ENCODE data around the gene TMEM30B. TPM values are rescaled to one million over a fixed set of nuclear protein-coding genes. Genes with fewer than 3 reads are reported as not detected.

The TMEM30B gene
- total RNA-seq, 2 donors from 2014 or later = 3.5 to 4.1 TPM

- H3K9me3 ChIP-seq (ENCODE audit: control insufficient read depth, low read length, poor library complexity, severe bottlenecking) = no peaks in the 10 kb centered on the region
- Mint-ChIP-seq H3K27me3 (no peaks in the 10 kb centered on the region), H3K4me3 (no peak overlapping the region), H3K36me3 (ENCODE audit: low read depth) (no peaks in the 10 kb centered on the region), H3K27ac (no peak overlapping the region), H3K4me1 (peaks cover 13% of the 10 kb centered on the region)
- ATAC-seq = no peak
- DNase-seq = no peak
These were observed 7.6 kb upstream of the TMEM30B start for GRCh38 chr14:61288720-61289119.

GRCh38 chr14:61288228-61288627 is 7.1 kb upstream of the TMEM30B start:
- no peak overlapping the region for H3K27ac Mint-ChIP-seq
- DNase-seq (no peak), ATAC-seq (no peak)
- H3K36me3 Mint-ChIP-seq (ENCODE audit: low read depth) = no peaks in the 10 kb centered on the region
- no peak overlapping the region for H3K4me3 Mint-ChIP-seq
- no peaks in the 10 kb centered on the region for H3K27me3 Mint-ChIP-seq
- peaks cover 15% of the 10 kb centered on the region for H3K4me1 Mint-ChIP-seq
- H3K9me3 ChIP-seq (ENCODE audit: control insufficient read depth, low read length, poor library complexity, severe bottlenecking) = no peaks in the 10 kb centered on the region

GRCh38 chr14:61287196-61287595 is 6.1 kb upstream of the TMEM30B start:
- Mint-ChIP-seq H3K36me3 (ENCODE audit: low read depth) (no peaks in the 10 kb centered on the region), H3K4me3 (no peak overlapping the region), H3K27me3 (no peaks in the 10 kb centered on the region), H3K27ac (no peak overlapping the region), H3K4me1 (peaks cover 16% of the 10 kb centered on the region)
- DNase-seq (no peak), ATAC-seq (no peak)
- H3K9me3 ChIP-seq (ENCODE audit: control insufficient read depth, low read length, poor library complexity, severe bottlenecking) = no peaks in the 10 kb centered on the region

GRCh38 chr14:61285364-61285763 is 4.2 kb upstream of the TMEM30B start:
- Mint-ChIP-seq H3K4me3 (no peak overlapping the region), H3K36me3 (ENCODE audit: low read depth) (no peaks in the 10 kb centered on the region), H3K27me3 (no peaks in the 10 kb centered on the region), H3K27ac (no peak overlapping the region), H3K4me1 (peaks cover 16% of the 10 kb centered on the region)
- DNase-seq (no peak), ATAC-seq (no peak)
- no peaks in the 10 kb centered on the region for H3K9me3 ChIP-seq (ENCODE audit: control insufficient read depth, low read length, poor library complexity, severe bottlenecking)

- peak overlapping the region; percentile 37 for H3K27ac Mint-ChIP-seq
- H3K27me3 Mint-ChIP-seq = no peaks in the 10 kb centered on the region
- H3K4me1 Mint-ChIP-seq = peaks cover 25% of the 10 kb centered on the region
- H3K36me3 Mint-ChIP-seq (ENCODE audit: low read depth) = no peaks in the 10 kb centered on the region
- ATAC-seq (no peak), DNase-seq (no peak)
- no peaks in the 10 kb centered on the region for H3K9me3 ChIP-seq (ENCODE audit: control insufficient read depth, low read length, poor library complexity, severe bottlenecking)
- no peak overlapping the region for H3K4me3 Mint-ChIP-seq
These were observed 2.9 kb upstream of the TMEM30B start for GRCh38 chr14:61284001-61284400.

- Mint-ChIP-seq H3K36me3 (ENCODE audit: low read depth) (no peaks in the 10 kb centered on the region), H3K27me3 (no peaks in the 10 kb centered on the region), H3K4me3 (no peak overlapping the region), H3K27ac (no peak overlapping the region), H3K4me1 (peaks cover 27% of the 10 kb centered on the region)
- ATAC-seq = no peak
- H3K9me3 ChIP-seq (ENCODE audit: control insufficient read depth, low read length, poor library complexity, severe bottlenecking) = no peaks in the 10 kb centered on the region
- DNase-seq = no peak
These were observed 1.6 kb upstream of the TMEM30B start for GRCh38 chr14:61282746-61283145.

GRCh38 chr14:61281948-61282275 is 774 bp upstream of the TMEM30B start:
- H3K4me1 Mint-ChIP-seq = peaks cover 24% of the 10 kb centered on the region
- H3K9me3 ChIP-seq (ENCODE audit: control insufficient read depth, low read length, poor library complexity, severe bottlenecking) = no peaks in the 10 kb centered on the region
- H3K27ac Mint-ChIP-seq = no peak overlapping the region
- H3K36me3 Mint-ChIP-seq (ENCODE audit: low read depth) = no peaks in the 10 kb centered on the region
- H3K27me3 Mint-ChIP-seq = no peaks in the 10 kb centered on the region
- no peak for ATAC-seq
- no peak overlapping the region for H3K4me3 Mint-ChIP-seq
- no peak for DNase-seq

- H3K27ac Mint-ChIP-seq = peak overlapping the region; percentile 94
- no peaks in the 10 kb centered on the region for H3K27me3 Mint-ChIP-seq
- ATAC-seq (peak; percentile 90), DNase-seq (peak; percentile 61 to 77 (median 65))
- H3K36me3 Mint-ChIP-seq (ENCODE audit: low read depth) = no peaks in the 10 kb centered on the region
- no peaks in the 10 kb centered on the region for H3K9me3 ChIP-seq (ENCODE audit: control insufficient read depth, low read length, poor library complexity, severe bottlenecking)
- H3K4me1 Mint-ChIP-seq = peaks cover 21% of the 10 kb centered on the region
- peak overlapping the region; percentile 94 for H3K4me3 Mint-ChIP-seq
These were observed 482 bp downstream of the TMEM30B start for GRCh38 chr14:61280526-61281185.

- Mint-ChIP-seq H3K4me1 (peaks cover 21% of the 10 kb centered on the region), H3K27ac (peak overlapping the region; percentile 94), H3K27me3 (no peaks in the 10 kb centered on the region), H3K36me3 (ENCODE audit: low read depth) (no peaks in the 10 kb centered on the region), H3K4me3 (peak overlapping the region; percentile 94)
- DNase-seq (peak in 1 of 3 donors; percentile 12), ATAC-seq (peak; percentile 43)
- H3K9me3 ChIP-seq (ENCODE audit: control insufficient read depth, low read length, poor library complexity, severe bottlenecking) = no peaks in the 10 kb centered on the region
These were observed 1.0 kb downstream of the TMEM30B start for GRCh38 chr14:61280092-61280525.

- peaks cover 20% of the 10 kb centered on the region for H3K4me1 Mint-ChIP-seq
- no peak for DNase-seq
- peak overlapping the region; percentile 94 for H3K4me3 Mint-ChIP-seq
These were observed 2.1 kb downstream of the TMEM30B start for GRCh38 chr14:61279082-61279481.

GRCh38 chr14:61277784-61278183 is 3.4 kb downstream of the TMEM30B start:
- Mint-ChIP-seq H3K27me3 (peaks cover 13% of the 10 kb centered on the region), H3K36me3 (ENCODE audit: low read depth) (peaks cover 5% of the 10 kb centered on the region), H3K27ac (no peak overlapping the region), H3K4me1 (peaks cover 13% of the 10 kb centered on the region), H3K4me3 (no peak overlapping the region)
- ATAC-seq (no peak), DNase-seq (no peak)
- no peaks in the 10 kb centered on the region for H3K9me3 ChIP-seq (ENCODE audit: control insufficient read depth, low read length, poor library complexity, severe bottlenecking)

More at GRCh38 chr14:61279082-61279481, 2.1 kb downstream of the TMEM30B start:
- ATAC-seq = no peak
- H3K27ac Mint-ChIP-seq = no peak overlapping the region
- peaks cover 5% of the 10 kb centered on the region for H3K36me3 Mint-ChIP-seq (ENCODE audit: low read depth)
- H3K9me3 ChIP-seq (ENCODE audit: control insufficient read depth, low read length, poor library complexity, severe bottlenecking) = no peaks in the 10 kb centered on the region
- peaks cover 7% of the 10 kb centered on the region for H3K27me3 Mint-ChIP-seq

- peaks cover 13% of the 10 kb centered on the region for H3K27me3 Mint-ChIP-seq
- H3K4me1 Mint-ChIP-seq = peaks cover 13% of the 10 kb centered on the region
- ATAC-seq (no peak), DNase-seq (no peak)
- H3K9me3 ChIP-seq (ENCODE audit: control insufficient read depth, low read length, poor library complexity, severe bottlenecking) = no peaks in the 10 kb centered on the region
- H3K36me3 Mint-ChIP-seq (ENCODE audit: low read depth) = peaks cover 5% of the 10 kb centered on the region
- H3K4me3 Mint-ChIP-seq = no peak overlapping the region
- H3K27ac Mint-ChIP-seq = no peak overlapping the region
These were observed 3.9 kb downstream of the TMEM30B start for GRCh38 chr14:61277232-61277631.

GRCh38 chr14:61271552-61271951 is 9.6 kb downstream of the TMEM30B start:
- DNase-seq (no peak), ATAC-seq (no peak)
- no peaks in the 10 kb centered on the region for H3K9me3 ChIP-seq (ENCODE audit: control insufficient read depth, low read length, poor library complexity, severe bottlenecking)
- H3K4me3 Mint-ChIP-seq = no peak overlapping the region
- peaks cover 52% of the 10 kb centered on the region for H3K27me3 Mint-ChIP-seq
- H3K27ac Mint-ChIP-seq = no peak overlapping the region
- peaks cover 7% of the 10 kb centered on the region for H3K36me3 Mint-ChIP-seq (ENCODE audit: low read depth)
- peaks cover 5% of the 10 kb centered on the region for H3K4me1 Mint-ChIP-seq

- ATAC-seq (no peak), DNase-seq (no peak)
- H3K9me3 ChIP-seq (ENCODE audit: control insufficient read depth, low read length, poor library complexity, severe bottlenecking) = no peaks in the 10 kb centered on the region
- no peak overlapping the region for H3K4me3 Mint-ChIP-seq
- peaks cover 57% of the 10 kb centered on the region for H3K27me3 Mint-ChIP-seq
- H3K36me3 Mint-ChIP-seq (ENCODE audit: low read depth) = peaks cover 7% of the 10 kb centered on the region
- peaks cover 5% of the 10 kb centered on the region for H3K4me1 Mint-ChIP-seq
- H3K27ac Mint-ChIP-seq = no peak overlapping the region
These were observed 10.4 kb downstream of the TMEM30B start for GRCh38 chr14:61270714-61271113.

Data from T-helper 17 cell (primary cell).